ENCODE data around the gene MTR.

The MTR gene

GRCh38 chr1:236886199-236886598 lies 91.1 kb downstream of the MTR start:
- H3K27me3 ChIP-seq (ENCODE audit: control insufficient read depth in 1 of 2, insufficient read depth in 1 of 2, low read length in 2 of 2), result no peaks in the 10 kb centered on the region
- no peak overlapping the region for H4K8ac ChIP-seq (ENCODE audit: low read length)
- no peak overlapping the region for H3K4me2 ChIP-seq (ENCODE audit: low read length, poor library complexity, severe bottlenecking)
- H2BK120ac ChIP-seq (ENCODE audit: low read depth, low read length), result no peak overlapping the region
- no peak for DNase-seq
- H3K18ac ChIP-seq (ENCODE audit: low read depth in 1 of 2, low read length in 2 of 2), result no peak overlapping the region
- no peak overlapping the region for H2AK5ac ChIP-seq (ENCODE audit: low read length, severe bottlenecking)
- H3K23ac ChIP-seq (ENCODE audit: low read length in 2 of 2), result no peak overlapping the region
- no peak overlapping the region for H3K4ac ChIP-seq (ENCODE audit: low read depth in 1 of 2, low read length in 2 of 2)
- H4K91ac ChIP-seq (ENCODE audit: low read length), result no peak overlapping the region
- no peak overlapping the region for H2AFZ ChIP-seq (ENCODE audit: low read depth, low read length)
- no peaks in the 10 kb centered on the region for H3K9me3 ChIP-seq (ENCODE audit: control insufficient read depth, low read length)
- H2BK5ac ChIP-seq (ENCODE audit: low read depth, low read length, poor library complexity, severe bottlenecking), result no peak overlapping the region
- H3K9ac ChIP-seq (ENCODE audit: low read length), result no peak overlapping the region
- H3K4me1 ChIP-seq (ENCODE audit: control insufficient read depth, insufficient read depth, low read depth, low read length), result no peaks in the 10 kb centered on the region
- H2BK15ac ChIP-seq (ENCODE audit: low read depth, poor library complexity, severe bottlenecking), result no peak overlapping the region
- WGBS, result 100% methylated on average over 1 of the region's 1 CpG
- H3K36me3 ChIP-seq (ENCODE audit: control insufficient read depth in 1 of 2, insufficient read depth in 2 of 2, low read depth in 1 of 2, low read length in 2 of 2), result peaks cover 28 to 72% of the 10 kb centered on the region in 2 experiments
- no peak overlapping the region for H3K27ac ChIP-seq (ENCODE audit: low read length, poor library complexity, severe bottlenecking)
- no peak overlapping the region for H2BK12ac ChIP-seq (ENCODE audit: low read length in 2 of 2)
- H3K4me3 ChIP-seq (ENCODE audit: insufficient read depth in 1 of 2, low read depth in 1 of 2, low read length in 2 of 2), result no peak overlapping the region
- no peaks in the 10 kb centered on the region for H3K79me1 ChIP-seq (replicated peaks; ENCODE audit: low read length, poor library complexity, severe bottlenecking)
- no peak overlapping the region for H3K14ac ChIP-seq (ENCODE audit: low read length in 2 of 2)

- Histone ChIP-seq H3K9ac (ENCODE audit: low read length) (no peak overlapping the region), H2BK15ac (ENCODE audit: low read depth, poor library complexity, severe bottlenecking) (no peak overlapping the region), H3K4me3 (ENCODE audit: insufficient read depth in 1 of 2, low read depth in 1 of 2, low read length in 2 of 2) (no peak overlapping the region), H3K27ac (ENCODE audit: low read length, poor library complexity, severe bottlenecking) (no peak overlapping the region), H3K4ac (ENCODE audit: low read depth in 1 of 2, low read length in 2 of 2) (no peak overlapping the region), H2AK5ac (ENCODE audit: low read length, severe bottlenecking) (no peak overlapping the region), H3K18ac (ENCODE audit: low read depth in 1 of 2, low read length in 2 of 2) (no peak overlapping the region), H3K79me1 (replicated peaks; ENCODE audit: low read length, poor library complexity, severe bottlenecking) (no peaks in the 10 kb centered on the region), H3K36me3 (ENCODE audit: control insufficient read depth in 1 of 2, insufficient read depth in 2 of 2, low read depth in 1 of 2, low read length in 2 of 2) (peaks cover 34 to 75% of the 10 kb centered on the region in 2 experiments), H3K4me2 (ENCODE audit: low read length, poor library complexity, severe bottlenecking) (no peak overlapping the region), H3K23ac (ENCODE audit: low read length in 2 of 2) (no peak overlapping the region), H4K8ac (ENCODE audit: low read length) (no peak overlapping the region), H2BK12ac (ENCODE audit: low read length in 2 of 2) (no peak overlapping the region), H4K91ac (ENCODE audit: low read length) (no peak overlapping the region), H3K27me3 (ENCODE audit: control insufficient read depth in 1 of 2, insufficient read depth in 1 of 2, low read length in 2 of 2) (no peaks in the 10 kb centered on the region), H2BK120ac (ENCODE audit: low read depth, low read length) (no peak overlapping the region), H2AFZ (ENCODE audit: low read depth, low read length) (no peak overlapping the region), H3K4me1 (ENCODE audit: control insufficient read depth, insufficient read depth, low read depth, low read length) (no peaks in the 10 kb centered on the region), H2BK5ac (ENCODE audit: low read depth, low read length, poor library complexity, severe bottlenecking) (no peak overlapping the region), H3K9me3 (ENCODE audit: control insufficient read depth, low read length) (no peaks in the 10 kb centered on the region), H3K14ac (ENCODE audit: low read length in 2 of 2) (no peak overlapping the region)
- DNase-seq, result no peak
- 96% methylated on average over 8 of the region's 8 CpGs for WGBS
These were observed 92.0 kb downstream of the MTR start for GRCh38 chr1:236887081-236887480.

- Histone ChIP-seq H3K18ac (ENCODE audit: low read depth in 1 of 2, low read length in 2 of 2) (no peak overlapping the region), H2BK5ac (ENCODE audit: low read depth, low read length, poor library complexity, severe bottlenecking) (no peak overlapping the region)
- WGBS, result 94% methylated on average over 2 of the region's 4 CpGs
These were observed 93.0 kb downstream of the MTR start for GRCh38 chr1:236888126-236888525.

GRCh38 chr1:236888903-236889302 lies 93.8 kb downstream of the MTR start:
- Histone ChIP-seq H2AFZ (ENCODE audit: low read depth, low read length) (no peak overlapping the region), H3K27me3 (ENCODE audit: control insufficient read depth in 1 of 2, insufficient read depth in 1 of 2, low read length in 2 of 2) (no peaks in the 10 kb centered on the region), H2BK15ac (ENCODE audit: low read depth, poor library complexity, severe bottlenecking) (no peak overlapping the region), H3K23ac (ENCODE audit: low read length in 2 of 2) (no peak overlapping the region), H2BK12ac (ENCODE audit: low read length in 2 of 2) (no peak overlapping the region), H3K14ac (ENCODE audit: low read length in 2 of 2) (no peak overlapping the region), H2BK120ac (ENCODE audit: low read depth, low read length) (no peak overlapping the region), H3K9ac (ENCODE audit: low read length) (no peak overlapping the region), H2AK5ac (ENCODE audit: low read length, severe bottlenecking) (no peak overlapping the region), H2BK5ac (ENCODE audit: low read depth, low read length, poor library complexity, severe bottlenecking) (no peak overlapping the region), H3K4me3 (ENCODE audit: insufficient read depth in 1 of 2, low read depth in 1 of 2, low read length in 2 of 2) (no peak overlapping the region), H3K79me1 (replicated peaks; ENCODE audit: low read length, poor library complexity, severe bottlenecking) (peaks cover 1% of the 10 kb centered on the region), H3K4me2 (ENCODE audit: low read length, poor library complexity, severe bottlenecking) (no peak overlapping the region), H4K91ac (ENCODE audit: low read length) (no peak overlapping the region), H4K8ac (ENCODE audit: low read length) (no peak overlapping the region), H3K36me3 (ENCODE audit: control insufficient read depth in 1 of 2, insufficient read depth in 2 of 2, low read depth in 1 of 2, low read length in 2 of 2) (peaks cover 40 to 83% of the 10 kb centered on the region in 2 experiments), H3K4me1 (ENCODE audit: control insufficient read depth, insufficient read depth, low read depth, low read length) (no peaks in the 10 kb centered on the region), H3K18ac (ENCODE audit: low read depth in 1 of 2, low read length in 2 of 2) (no peak overlapping the region), H3K9me3 (ENCODE audit: control insufficient read depth, low read length) (no peaks in the 10 kb centered on the region), H3K4ac (ENCODE audit: low read depth in 1 of 2, low read length in 2 of 2) (no peak overlapping the region), H3K27ac (ENCODE audit: low read length, poor library complexity, severe bottlenecking) (no peak overlapping the region)
- 94% methylated on average over 8 of the region's 8 CpGs for WGBS
- DNase-seq, result no peak

More at GRCh38 chr1:236888126-236888525, 93.0 kb downstream of the MTR start:
- Histone ChIP-seq H2AK5ac (ENCODE audit: low read length, severe bottlenecking) (no peak overlapping the region), H4K91ac (ENCODE audit: low read length) (no peak overlapping the region), H3K4me3 (ENCODE audit: insufficient read depth in 1 of 2, low read depth in 1 of 2, low read length in 2 of 2) (no peak overlapping the region), H3K23ac (ENCODE audit: low read length in 2 of 2) (no peak overlapping the region), H3K9me3 (ENCODE audit: control insufficient read depth, low read length) (no peaks in the 10 kb centered on the region), H2BK15ac (ENCODE audit: low read depth, poor library complexity, severe bottlenecking) (no peak overlapping the region), H3K9ac (ENCODE audit: low read length) (no peak overlapping the region), H3K36me3 (ENCODE audit: control insufficient read depth in 1 of 2, insufficient read depth in 2 of 2, low read depth in 1 of 2, low read length in 2 of 2) (peaks cover 39 to 85% of the 10 kb centered on the region in 2 experiments), H3K14ac (ENCODE audit: low read length in 2 of 2) (no peak overlapping the region), H3K27me3 (ENCODE audit: control insufficient read depth in 1 of 2, insufficient read depth in 1 of 2, low read length in 2 of 2) (no peaks in the 10 kb centered on the region), H3K4me2 (ENCODE audit: low read length, poor library complexity, severe bottlenecking) (no peak overlapping the region), H2AFZ (ENCODE audit: low read depth, low read length) (no peak overlapping the region), H3K4me1 (ENCODE audit: control insufficient read depth, insufficient read depth, low read depth, low read length) (no peaks in the 10 kb centered on the region), H4K8ac (ENCODE audit: low read length) (no peak overlapping the region), H2BK12ac (ENCODE audit: low read length in 2 of 2) (no peak overlapping the region), H3K4ac (ENCODE audit: low read depth in 1 of 2, low read length in 2 of 2) (no peak overlapping the region), H3K27ac (ENCODE audit: low read length, poor library complexity, severe bottlenecking) (no peak overlapping the region), H2BK120ac (ENCODE audit: low read depth, low read length) (no peak overlapping the region), H3K79me1 (replicated peaks; ENCODE audit: low read length, poor library complexity, severe bottlenecking) (peaks cover 1% of the 10 kb centered on the region)
- no peak for DNase-seq

Data from mesenchymal stem cell (in vitro differentiated cells and primary cell).